ENCODE data around the gene PTPRS.

DNA sequence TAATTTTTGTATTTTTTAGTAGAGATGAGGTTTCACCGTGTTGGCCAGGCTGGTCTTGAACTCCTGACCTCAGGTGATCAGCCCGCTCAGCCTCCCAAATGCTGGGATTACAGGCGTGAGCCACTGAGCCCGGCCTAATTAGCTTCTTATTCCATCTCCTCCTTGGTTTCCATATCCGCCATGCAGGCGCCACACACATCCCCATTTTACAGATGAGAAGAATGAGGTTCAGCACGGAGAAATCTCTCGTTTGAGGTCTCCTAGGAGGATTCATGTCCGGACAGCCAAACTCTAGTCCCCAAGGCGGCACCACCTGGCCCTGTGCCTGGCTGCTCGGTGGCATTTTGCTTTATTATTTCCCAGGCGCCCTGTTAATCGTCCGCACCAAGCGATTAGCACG lies 46.2 kb upstream of the PTPRS start:
- TF ChIP-seq, protein P1, sequence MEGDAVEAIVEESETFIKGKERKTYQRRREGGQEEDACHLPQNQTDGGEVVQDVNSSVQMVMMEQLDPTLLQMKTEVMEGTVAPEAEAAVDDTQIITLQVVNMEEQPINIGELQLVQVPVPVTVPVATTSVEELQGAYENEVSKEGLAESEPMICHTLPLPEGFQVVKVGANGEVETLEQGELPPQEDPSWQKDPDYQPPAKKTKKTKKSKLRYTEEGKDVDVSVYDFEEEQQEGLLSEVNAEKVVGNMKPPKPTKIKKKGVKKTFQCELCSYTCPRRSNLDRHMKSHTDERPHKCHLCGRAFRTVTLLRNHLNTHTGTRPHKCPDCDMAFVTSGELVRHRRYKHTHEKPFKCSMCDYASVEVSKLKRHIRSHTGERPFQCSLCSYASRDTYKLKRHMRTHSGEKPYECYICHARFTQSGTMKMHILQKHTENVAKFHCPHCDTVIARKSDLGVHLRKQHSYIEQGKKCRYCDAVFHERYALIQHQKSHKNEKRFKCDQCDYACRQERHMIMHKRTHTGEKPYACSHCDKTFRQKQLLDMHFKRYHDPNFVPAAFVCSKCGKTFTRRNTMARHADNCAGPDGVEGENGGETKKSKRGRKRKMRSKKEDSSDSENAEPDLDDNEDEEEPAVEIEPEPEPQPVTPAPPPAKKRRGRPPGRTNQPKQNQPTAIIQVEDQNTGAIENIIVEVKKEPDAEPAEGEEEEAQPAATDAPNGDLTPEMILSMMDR (IDR thresholded peaks at IDR 0.05): no peak
- TF ChIP-seq POLR2A (IDR thresholded peaks at IDR 0.05): no peak

All from right lobe of liver (tissue), 4 donors.